Measurements from ENCODE around the gene WDR81. TPM values are rescaled to one million over a fixed set of nuclear protein-coding genes. Genes with fewer than 3 reads are reported as not detected.

The WDR81 gene
- total RNA-seq, 1 experiment from 2014 or later: 29.5 TPM

DNA sequence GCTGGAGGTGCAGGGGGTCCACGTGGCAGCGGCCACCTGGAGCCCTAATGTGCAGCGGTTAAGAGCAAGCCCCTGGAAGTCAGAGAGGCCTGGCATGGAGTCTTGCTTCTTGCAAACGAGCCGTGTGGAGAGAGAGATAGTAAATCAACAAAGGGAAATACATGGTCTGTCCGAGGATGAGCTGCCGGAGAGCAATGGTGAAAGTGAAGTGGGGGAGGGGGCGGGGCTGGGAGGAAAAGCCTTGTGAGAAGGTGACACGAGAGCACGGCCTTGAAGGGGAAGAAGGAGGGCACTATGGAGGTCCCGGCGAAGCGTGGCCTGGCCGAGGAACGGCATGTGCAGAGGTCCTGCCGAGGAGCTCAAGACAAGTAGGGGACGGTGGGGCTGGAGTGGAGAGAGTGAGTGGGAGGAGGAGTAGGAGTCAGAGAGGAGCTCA is 31.3 kb downstream of the WDR81 start:
- H3K27ac ChIP-seq (ENCODE audit: low read length): no peak overlapping the region
- CTCF ChIA-PET: interaction anchor here (0.5 kb wide), 1 partner anchor 13 kb away, joined by 4 read pairs; no protein-coding TSS in a partner anchor
- BruUV-seq (replicated peaks): no TSS peak

DNA sequence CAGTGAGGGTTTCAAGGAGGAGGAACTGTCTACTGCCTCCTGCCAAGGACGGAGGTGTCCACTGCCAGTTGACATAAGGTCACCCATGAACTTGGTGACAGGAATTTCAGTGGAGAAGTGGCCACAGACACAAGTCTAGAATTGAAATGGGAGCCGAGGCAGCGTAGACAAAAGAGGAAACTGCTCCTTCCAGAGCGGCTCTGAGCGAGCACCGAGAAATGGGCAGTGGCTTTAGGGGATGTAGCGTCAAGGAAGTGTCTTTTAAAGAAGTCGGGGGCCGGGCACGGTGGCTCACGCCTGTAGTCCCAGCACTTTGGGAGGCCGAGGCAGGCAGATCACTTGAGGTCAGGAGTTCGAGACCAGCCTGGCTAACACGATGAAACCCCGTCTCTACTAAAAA is 34.3 kb downstream of the WDR81 start:
- no peak for ATAC-seq
- no TSS peak for BruUV-seq (replicated peaks)

More for the DNA sequence above, 31.3 kb downstream of the WDR81 start:
- DNase-seq (ENCODE audit: low read depth, low spot score): no peak
- in situ Hi-C loops (cut with HindIII; ENCODE audit: low pct_unique_long_range_greater_than_20kb, low sequenced_read_pairs): no loop called here
- no peak for ATAC-seq
- Histone ChIP-seq H3K36me3 (ENCODE audit: control insufficient read depth, insufficient read depth, low read length) (no peaks in the 10 kb centered on the region), H3K27me3 (ENCODE audit: control insufficient read depth, insufficient read depth, low read length) (no peaks in the 10 kb centered on the region), H3K9me3 (ENCODE audit: control insufficient read depth, insufficient read depth, low read depth, low read length) (no peaks in the 10 kb centered on the region), H3K4me3 (ENCODE audit: low read depth in 2 of 2, low read length in 2 of 2) (no peak overlapping the region), H3K4me1 (ENCODE audit: control insufficient read depth, insufficient read depth, low read length) (peaks cover 5% of the 10 kb centered on the region; the same call in 1 of the 2 replicates)
- POLR2A ChIA-PET: no interaction called here
- intact Hi-C loops (cut with micrococcal nuclease; ENCODE audit: unreplicated experiment): no loop called here
- TF ChIP-seq, protein P1, sequence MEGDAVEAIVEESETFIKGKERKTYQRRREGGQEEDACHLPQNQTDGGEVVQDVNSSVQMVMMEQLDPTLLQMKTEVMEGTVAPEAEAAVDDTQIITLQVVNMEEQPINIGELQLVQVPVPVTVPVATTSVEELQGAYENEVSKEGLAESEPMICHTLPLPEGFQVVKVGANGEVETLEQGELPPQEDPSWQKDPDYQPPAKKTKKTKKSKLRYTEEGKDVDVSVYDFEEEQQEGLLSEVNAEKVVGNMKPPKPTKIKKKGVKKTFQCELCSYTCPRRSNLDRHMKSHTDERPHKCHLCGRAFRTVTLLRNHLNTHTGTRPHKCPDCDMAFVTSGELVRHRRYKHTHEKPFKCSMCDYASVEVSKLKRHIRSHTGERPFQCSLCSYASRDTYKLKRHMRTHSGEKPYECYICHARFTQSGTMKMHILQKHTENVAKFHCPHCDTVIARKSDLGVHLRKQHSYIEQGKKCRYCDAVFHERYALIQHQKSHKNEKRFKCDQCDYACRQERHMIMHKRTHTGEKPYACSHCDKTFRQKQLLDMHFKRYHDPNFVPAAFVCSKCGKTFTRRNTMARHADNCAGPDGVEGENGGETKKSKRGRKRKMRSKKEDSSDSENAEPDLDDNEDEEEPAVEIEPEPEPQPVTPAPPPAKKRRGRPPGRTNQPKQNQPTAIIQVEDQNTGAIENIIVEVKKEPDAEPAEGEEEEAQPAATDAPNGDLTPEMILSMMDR (IDR thresholded peaks at IDR 0.05): no peak
- TF ChIP-seq TCF7L2 (IDR thresholded peaks at IDR 0.05; ENCODE audit: low read depth, low read length): no peak
- TF ChIP-seq SIN3A (IDR thresholded peaks at IDR 0.05; ENCODE audit: borderline replicate concordance, insufficient read depth, low read depth, low read length): no peak
- TF ChIP-seq POLR2AphosphoS5 (IDR thresholded peaks at IDR 0.05; ENCODE audit: low read depth, low read length): no peak
- TF ChIP-seq, protein P2, sequence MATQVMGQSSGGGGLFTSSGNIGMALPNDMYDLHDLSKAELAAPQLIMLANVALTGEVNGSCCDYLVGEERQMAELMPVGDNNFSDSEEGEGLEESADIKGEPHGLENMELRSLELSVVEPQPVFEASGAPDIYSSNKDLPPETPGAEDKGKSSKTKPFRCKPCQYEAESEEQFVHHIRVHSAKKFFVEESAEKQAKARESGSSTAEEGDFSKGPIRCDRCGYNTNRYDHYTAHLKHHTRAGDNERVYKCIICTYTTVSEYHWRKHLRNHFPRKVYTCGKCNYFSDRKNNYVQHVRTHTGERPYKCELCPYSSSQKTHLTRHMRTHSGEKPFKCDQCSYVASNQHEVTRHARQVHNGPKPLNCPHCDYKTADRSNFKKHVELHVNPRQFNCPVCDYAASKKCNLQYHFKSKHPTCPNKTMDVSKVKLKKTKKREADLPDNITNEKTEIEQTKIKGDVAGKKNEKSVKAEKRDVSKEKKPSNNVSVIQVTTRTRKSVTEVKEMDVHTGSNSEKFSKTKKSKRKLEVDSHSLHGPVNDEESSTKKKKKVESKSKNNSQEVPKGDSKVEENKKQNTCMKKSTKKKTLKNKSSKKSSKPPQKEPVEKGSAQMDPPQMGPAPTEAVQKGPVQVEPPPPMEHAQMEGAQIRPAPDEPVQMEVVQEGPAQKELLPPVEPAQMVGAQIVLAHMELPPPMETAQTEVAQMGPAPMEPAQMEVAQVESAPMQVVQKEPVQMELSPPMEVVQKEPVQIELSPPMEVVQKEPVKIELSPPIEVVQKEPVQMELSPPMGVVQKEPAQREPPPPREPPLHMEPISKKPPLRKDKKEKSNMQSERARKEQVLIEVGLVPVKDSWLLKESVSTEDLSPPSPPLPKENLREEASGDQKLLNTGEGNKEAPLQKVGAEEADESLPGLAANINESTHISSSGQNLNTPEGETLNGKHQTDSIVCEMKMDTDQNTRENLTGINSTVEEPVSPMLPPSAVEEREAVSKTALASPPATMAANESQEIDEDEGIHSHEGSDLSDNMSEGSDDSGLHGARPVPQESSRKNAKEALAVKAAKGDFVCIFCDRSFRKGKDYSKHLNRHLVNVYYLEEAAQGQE (IDR thresholded peaks at IDR 0.05; ENCODE audit: insufficient read depth in 1 of 2, low read depth in 2 of 2, low read length in 1 of 2): no peak

More for the DNA sequence above, 34.3 kb downstream of the WDR81 start:
- no peak overlapping the region for H3K27ac ChIP-seq (ENCODE audit: low read length)
- no peak for DNase-seq (ENCODE audit: low read depth, low spot score)
- peaks cover 9% of the 10 kb centered on the region for H3K4me1 ChIP-seq (ENCODE audit: control insufficient read depth, insufficient read depth, low read length)
- in situ Hi-C loops (cut with HindIII; ENCODE audit: low pct_unique_long_range_greater_than_20kb, low sequenced_read_pairs): no loop called here
- TF ChIP-seq SIN3A (IDR thresholded peaks at IDR 0.05; ENCODE audit: borderline replicate concordance, insufficient read depth, low read depth, low read length): no peak
- TF ChIP-seq POLR2AphosphoS5 (IDR thresholded peaks at IDR 0.05; ENCODE audit: low read depth, low read length): no peak
- TF ChIP-seq, protein P2 (IDR thresholded peaks at IDR 0.05; ENCODE audit: insufficient read depth in 1 of 2, low read depth in 2 of 2, low read length in 1 of 2): no peak
- no peak for TF ChIP-seq TCF7L2 (IDR thresholded peaks at IDR 0.05; ENCODE audit: low read depth, low read length)
- TF ChIP-seq, protein P1 (IDR thresholded peaks at IDR 0.05): no peak
- no peaks in the 10 kb centered on the region for H3K36me3 ChIP-seq (ENCODE audit: control insufficient read depth, insufficient read depth, low read length)
- no peak overlapping the region for H3K4me3 ChIP-seq (ENCODE audit: low read depth in 2 of 2, low read length in 2 of 2)
- intact Hi-C loops (cut with micrococcal nuclease; ENCODE audit: unreplicated experiment): no loop called here
- CTCF ChIA-PET: no interaction called here
- H3K9me3 ChIP-seq (ENCODE audit: control insufficient read depth, insufficient read depth, low read depth, low read length): no peaks in the 10 kb centered on the region
- no peaks in the 10 kb centered on the region for H3K27me3 ChIP-seq (ENCODE audit: control insufficient read depth, insufficient read depth, low read length)
- POLR2A ChIA-PET: no interaction called here

Measured in Panc1 (cell line).